NCI-H82 (cell line): ENCODE measurements around the gene ITFG1.

Experiments
- DNase-seq: peaks from one replicate; lab custom pipeline; 2025; lab: John Stamatoyannopoulos, UW

ITFG1 gene

GRCh38 chr16:47460711-47461597, at the start of gene ITFG1, which contains the start of gene PHKB:
ITFG1 (minus strand) TSS chr16:47461063; CDS start chr16:47461045, 18 bp downstream.
PHKB (plus strand) TSS chr16:47461331; CDS start chr16:47461351, 20 bp downstream.
- DNase-seq = peak; percentile 93

- no peak for DNase-seq
Observed at GRCh38 chr16:47507701-47508100, 46.8 kb upstream of the ITFG1 start.

- DNase-seq = no peak
Observed at GRCh38 chr16:47506800-47507199, 45.9 kb upstream of the ITFG1 start.

GRCh38 chr16:47504599-47504998, 43.7 kb upstream of the ITFG1 start:
- no peak for DNase-seq

- no peak for DNase-seq
Observed at GRCh38 chr16:47503936-47504335, 43.1 kb upstream of the ITFG1 start.

- DNase-seq = no peak
Observed at GRCh38 chr16:47499700-47500264, 38.9 kb upstream of the ITFG1 start.

- DNase-seq = no peak
Observed at GRCh38 chr16:47499080-47499699, 38.3 kb upstream of the ITFG1 start.

GRCh38 chr16:47493381-47494337, 32.8 kb upstream of the ITFG1 start:
- no peak for DNase-seq

GRCh38 chr16:47492428-47493377, 31.8 kb upstream of the ITFG1 start:
- peak; percentile 3 for DNase-seq

- no peak for DNase-seq
Observed at GRCh38 chr16:47492036-47492427, 31.2 kb upstream of the ITFG1 start.

- no peak for DNase-seq
Observed at GRCh38 chr16:47490471-47490870, 29.6 kb upstream of the ITFG1 start.

GRCh38 chr16:47488051-47488450, 27.2 kb upstream of the ITFG1 start:
- no peak for DNase-seq

- DNase-seq = no peak
Observed at GRCh38 chr16:47486856-47487255, 26.0 kb upstream of the ITFG1 start.

- DNase-seq = no peak
Observed at GRCh38 chr16:47483616-47484015, 22.8 kb upstream of the ITFG1 start.

GRCh38 chr16:47481698-47482374, 21.0 kb upstream of the ITFG1 start:
- no peak for DNase-seq

- no peak for DNase-seq
Observed at GRCh38 chr16:47480410-47480809, 19.5 kb upstream of the ITFG1 start.

GRCh38 chr16:47477679-47478078, 16.8 kb upstream of the ITFG1 start:
- DNase-seq = no peak

- no peak for DNase-seq
Observed at GRCh38 chr16:47476654-47477345, 15.9 kb upstream of the ITFG1 start.

- no peak for DNase-seq
Observed at GRCh38 chr16:47475786-47476185, 14.9 kb upstream of the ITFG1 start.
